Neural progenitor cell (in vitro differentiated cells): ENCODE measurements around the gene ZDHHC22. TPM values are rescaled to one million over a fixed set of nuclear protein-coding genes. Genes with fewer than 3 reads are reported as not detected.

Experiments used
- DNase-seq: peaks from one replicate; pipeline ENCODE4 v3.0.0-alpha.2; 2016; ENCODE audit warnings: low spot score
- H2AFZ ChIP-seq: fragments of 200-600 bp; sonication (generic); replicated peaks from 2 replicates; pipeline ENCODE4 v1.6.1; 2016; ENCODE audit warnings: antibody characterized with exemption
- H3F3A ChIP-seq: fragments of 200-600 bp; sonication (generic); 2 replicates; pipeline ENCODE4 v1.6.1; 2016; ENCODE audit warnings: antibody characterized with exemption, low read depth
- H3K27ac ChIP-seq: fragments of 200-600 bp; sonication (generic); 2 replicates; pipeline ENCODE4 v1.5.1; 2016; ENCODE audit warnings: mild to moderate bottlenecking
- H3K27me3 ChIP-seq: fragments of 200-600 bp; sonication (generic); 2 replicates; pipeline ENCODE4 v1.6.1; 2016; ENCODE audit warnings: mild to moderate bottlenecking, moderate library complexity
- H3K36me3 ChIP-seq: fragments of 200-600 bp; sonication (generic); 2 replicates; pipeline ENCODE4 v1.5.1; 2016
- H3K4me1 ChIP-seq: fragments of 200-600 bp; sonication (generic); 2 replicates; pipeline ENCODE4 v1.6.1; 2016; ENCODE audit warnings: mixed run types
- H3K4me2 ChIP-seq: fragments of 200-600 bp; sonication (generic); 2 replicates; pipeline ENCODE4 v1.6.1; 2016
- H3K4me3 ChIP-seq: fragments of 200-600 bp; sonication (generic); 2 replicates; pipeline ENCODE4 v1.5.1; 2016
- H3K79me2 ChIP-seq: fragments of 200-600 bp; sonication (generic); 2 replicates; pipeline ENCODE4 v1.6.1; 2016; ENCODE audit warnings: low read depth
- H3K9ac ChIP-seq: fragments of 200-600 bp; sonication (generic); 2 replicates; pipeline ENCODE4 v1.6.1; 2016
- H3K9me3 ChIP-seq: fragments of 200-600 bp; sonication (generic); 2 replicates; pipeline ENCODE4 v1.5.1; 2016; ENCODE audit warnings: low read depth
- H4K20me1 ChIP-seq: fragments of 200-600 bp; sonication (generic); 2 replicates; pipeline ENCODE4 v1.6.1; 2016; ENCODE audit warnings: low read depth
- H3K27ac Mint-ChIP-seq: 3 replicates; pipeline ENCODE4 v1.8.0; 2021; ENCODE audit warnings: mixed read lengths
- H3K27me3 Mint-ChIP-seq: 2 replicates; pipeline ENCODE4 v1.8.0; 2022; ENCODE audit warnings: low read depth, mild to moderate bottlenecking, inconsistent platforms, moderate library complexity, mixed read lengths; ENCODE audit not compliant: insufficient read depth
- H3K36me3 Mint-ChIP-seq: 3 replicates; pipeline ENCODE4 v1.8.0; 2021; ENCODE audit warnings: mixed read lengths
- H3K4me1 Mint-ChIP-seq: 3 replicates; pipeline ENCODE4 v1.8.0; 2021; ENCODE audit warnings: mixed read lengths
- H3K4me3 Mint-ChIP-seq: 3 replicates; pipeline ENCODE4 v1.8.0; 2021; ENCODE audit warnings: mild to moderate bottlenecking, moderate library complexity, mixed read lengths
- H3K9me3 Mint-ChIP-seq: 3 replicates; pipeline ENCODE4 v1.8.0; 2020; ENCODE audit warnings: mixed read lengths
- CTCF ChIP-seq: fragments of 200-600 bp; sonication (generic); IDR thresholded peaks from 2 replicates; pipeline ENCODE4 v1.5.1; 2017; ENCODE audit warnings: antibody characterized with exemption, mild to moderate bottlenecking
- EZH2 ChIP-seq: fragments of 200-600 bp; sonication (generic); IDR thresholded peaks from 2 replicates; pipeline ENCODE4 v1.6.1; 2017; ENCODE audit warnings: antibody characterized with exemption, mild to moderate bottlenecking, moderate library complexity
- EZH2phosphoT487 ChIP-seq: fragments of 200-600 bp; sonication (generic); IDR thresholded peaks from 2 replicates; pipeline ENCODE4 v1.6.1; 2017; ENCODE audit warnings: antibody characterized with exemption
- total RNA-seq: library from RNA; depleted of rRNA; stranded (reverse); fragments of >200 nt; gene quantifications from 2 replicates; pipeline ENCODE4 v1.2.3, GENCODE V29; 2015; ENCODE audit warnings: low replicate concordance

The ZDHHC22 gene
- total RNA-seq, 1 donor from 2014 or later, result 0.07 TPM

- Histone ChIP-seq H4K20me1 (peaks cover 37% of the 10 kb centered on the region), H3K9ac (no peak overlapping the region), H3K79me2 (no peaks in the 10 kb centered on the region), H3K9me3 (no peaks in the 10 kb centered on the region), H3K4me1 (peaks cover 18% of the 10 kb centered on the region), H3K4me2 (no peak overlapping the region), H2AFZ (no peak overlapping the region), H3F3A (peaks cover 32% of the 10 kb centered on the region), H3K27me3 (peaks cover 93% of the 10 kb centered on the region), H3K27ac (no peak overlapping the region), H3K36me3 (no peaks in the 10 kb centered on the region), H3K4me3 (no peak overlapping the region)
- Mint-ChIP-seq H3K9me3 (no peaks in the 10 kb centered on the region), H3K36me3 (no peaks in the 10 kb centered on the region), H3K4me1 (peaks cover 52% of the 10 kb centered on the region), H3K27ac (no peak overlapping the region), H3K4me3 (no peak overlapping the region), H3K27me3 (peaks cover 55% of the 10 kb centered on the region)
- TF ChIP-seq CTCF (no peak), EZH2phosphoT487 (no peak), EZH2 (no peak)
- DNase-seq, result no peak
These were observed 1.5 kb upstream of the ZDHHC22 start for GRCh38 chr14:77143071-77143470.

- H3K4me1 Mint-ChIP-seq, result peaks cover 52% of the 10 kb centered on the region
- no peak for TF ChIP-seq EZH2phosphoT487
- TF ChIP-seq EZH2, result no peak
- no peaks in the 10 kb centered on the region for H3K36me3 Mint-ChIP-seq
- Histone ChIP-seq H3K4me2 (peak overlapping the region; percentile 100), H3K27ac (no peak overlapping the region), H3K27me3 (peaks cover 97% of the 10 kb centered on the region), H3K9ac (no peak overlapping the region), H3K4me3 (peak overlapping the region; percentile 76), H3K79me2 (no peaks in the 10 kb centered on the region), H2AFZ (peak overlapping the region; percentile 91), H3K36me3 (no peaks in the 10 kb centered on the region), H3K9me3 (no peaks in the 10 kb centered on the region), H3F3A (peaks cover 32% of the 10 kb centered on the region), H4K20me1 (peaks cover 37% of the 10 kb centered on the region), H3K4me1 (peaks cover 18% of the 10 kb centered on the region)
- no peaks in the 10 kb centered on the region for H3K9me3 Mint-ChIP-seq
- peaks cover 58% of the 10 kb centered on the region for H3K27me3 Mint-ChIP-seq
- no peak overlapping the region for H3K27ac Mint-ChIP-seq
- peak overlapping the region; percentile 88 for H3K4me3 Mint-ChIP-seq
- peak; percentile 77 for DNase-seq
These were observed 612 bp upstream of the ZDHHC22 start for GRCh38 chr14:77142005-77142800.

GRCh38 chr14:77140359-77141213, 1.0 kb downstream of the ZDHHC22 start:
- Histone ChIP-seq H4K20me1 (peaks cover 37% of the 10 kb centered on the region), H3K36me3 (no peaks in the 10 kb centered on the region), H3K4me2 (peak overlapping the region; percentile 100), H3K79me2 (no peaks in the 10 kb centered on the region), H3F3A (peaks cover 32% of the 10 kb centered on the region), H3K9me3 (no peaks in the 10 kb centered on the region), H3K27ac (no peak overlapping the region), H3K4me1 (peaks cover 18% of the 10 kb centered on the region), H2AFZ (peak overlapping the region; percentile 46), H3K4me3 (peak overlapping the region; percentile 76), H3K27me3 (peaks cover 91% of the 10 kb centered on the region), H3K9ac (no peak overlapping the region)
- Mint-ChIP-seq H3K4me1 (peaks cover 40% of the 10 kb centered on the region), H3K9me3 (no peaks in the 10 kb centered on the region), H3K27ac (no peak overlapping the region), H3K36me3 (no peaks in the 10 kb centered on the region), H3K4me3 (peak overlapping the region; percentile 88), H3K27me3 (peaks cover 53% of the 10 kb centered on the region)
- TF ChIP-seq EZH2phosphoT487, result peak; percentile 42
- peak; percentile 82 for TF ChIP-seq EZH2
- TF ChIP-seq CTCF, result no peak
- peak; percentile 55 for DNase-seq
